HG03196 (cell line): ENCODE measurements around the gene TAOK3.

Experiments used
- ATAC-seq: cut with Tn5 transposase; IDR thresholded peaks from one replicate; pipeline ENCODE4 v1.9.1; 2021; ENCODE audit not compliant: unreplicated experiment

The TAOK3 gene

DNA sequence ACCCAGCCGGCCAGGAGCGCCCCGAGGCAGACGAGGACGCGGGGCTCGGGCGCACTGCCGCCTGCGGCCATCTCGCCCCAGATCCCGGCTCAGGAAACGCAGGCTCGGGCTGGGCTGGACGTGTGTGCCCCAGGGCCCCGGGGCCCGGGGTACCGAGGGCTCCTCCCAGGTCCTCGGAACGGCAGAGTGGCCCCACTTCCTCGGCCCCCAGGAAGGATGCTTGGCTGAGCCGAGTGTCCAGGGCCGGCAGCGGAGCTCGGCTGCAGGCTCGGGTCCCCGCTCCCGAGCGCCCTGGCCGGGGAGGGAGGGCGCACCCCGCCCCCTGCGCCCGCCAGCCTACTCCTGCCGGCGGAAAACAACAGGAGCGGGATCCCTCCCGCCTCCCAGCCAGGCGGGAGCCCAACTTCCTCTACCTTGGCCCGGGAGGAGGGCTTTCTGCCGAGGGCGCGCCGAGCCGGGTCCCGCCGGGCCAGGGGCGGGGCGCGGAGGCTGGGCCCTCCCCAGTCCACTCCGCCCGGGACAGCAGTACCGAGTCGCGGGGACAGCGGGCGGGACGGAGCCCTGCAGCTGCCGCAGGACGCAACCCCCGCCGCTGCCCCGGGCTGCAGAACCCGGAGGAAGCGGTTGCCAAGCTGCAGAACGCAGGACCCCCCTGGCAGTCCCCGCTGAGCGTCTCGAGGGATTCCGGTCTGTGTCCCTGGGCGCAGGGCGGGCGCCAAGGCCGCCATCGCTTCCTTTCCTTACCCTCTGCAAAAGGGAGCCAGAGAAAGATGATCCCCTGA lies 268.9 kb downstream of the TAOK3 start, which contains the start of gene VSIG10:
Gene VSIG10, minus strand, starts transcription at position 411 of the 782 bp plus-strand sequence. Its CDS starts 340 bp downstream, at position 71.
- no peak for ATAC-seq

DNA sequence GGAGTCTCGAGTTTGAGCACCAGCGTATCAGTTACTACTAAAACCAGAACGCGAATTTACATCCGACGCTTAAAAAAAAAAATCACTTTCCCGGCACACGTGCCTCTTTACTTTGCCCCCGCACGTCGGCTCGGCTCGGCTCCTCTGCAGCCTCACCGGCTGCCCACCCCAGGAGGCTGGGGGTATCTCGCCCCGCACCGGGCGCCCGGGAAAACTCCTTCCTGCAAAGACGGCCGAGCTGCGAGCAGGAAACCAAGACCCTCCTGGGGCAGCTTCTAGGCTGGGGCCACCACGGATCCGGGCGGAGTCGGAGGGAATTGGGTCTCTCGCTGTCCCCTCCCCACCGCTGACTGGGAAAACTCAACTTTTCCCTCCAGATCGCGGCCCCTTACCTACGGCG lies 269.5 kb downstream of the TAOK3 start:
- ATAC-seq, result no peak

DNA sequence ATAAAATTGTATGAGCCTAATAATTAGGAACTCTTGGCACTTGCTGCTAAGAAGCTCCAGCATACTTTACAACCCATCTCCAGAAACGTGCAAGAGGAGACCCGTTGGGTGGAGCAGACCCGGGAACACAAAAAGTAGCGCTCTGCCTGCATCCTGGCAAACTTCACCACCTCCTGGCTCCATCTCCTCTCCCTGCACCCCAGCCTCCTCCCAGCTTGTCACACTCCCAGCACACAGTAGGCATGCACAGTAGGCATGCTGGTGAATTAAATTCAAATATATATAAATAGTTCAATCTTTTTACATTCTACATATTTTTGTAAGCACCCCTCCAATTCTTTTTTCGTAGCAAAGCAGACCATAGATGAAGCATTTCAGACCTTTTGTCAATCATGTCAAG lies 270.1 kb downstream of the TAOK3 start:
- ATAC-seq, result no peak

DNA sequence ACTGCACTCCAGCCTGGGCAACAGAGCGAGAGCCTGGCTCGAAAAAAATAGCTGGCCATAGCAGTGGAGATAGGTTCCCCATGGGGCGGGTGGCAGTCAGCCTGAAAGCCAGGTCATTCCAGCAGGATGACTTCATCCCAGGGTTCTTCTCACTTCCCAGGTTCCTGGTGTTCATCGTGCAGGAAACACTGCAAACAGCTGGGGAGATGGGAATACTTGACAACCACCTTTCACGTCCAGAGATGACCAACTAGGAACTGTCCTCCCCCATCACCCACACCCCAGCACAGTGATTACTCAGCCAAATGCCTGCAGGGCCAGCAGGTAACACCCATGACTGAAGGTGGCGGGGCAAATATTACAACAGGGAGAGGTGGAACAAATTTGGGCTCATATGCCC lies 270.6 kb downstream of the TAOK3 start:
- ATAC-seq, result no peak

DNA sequence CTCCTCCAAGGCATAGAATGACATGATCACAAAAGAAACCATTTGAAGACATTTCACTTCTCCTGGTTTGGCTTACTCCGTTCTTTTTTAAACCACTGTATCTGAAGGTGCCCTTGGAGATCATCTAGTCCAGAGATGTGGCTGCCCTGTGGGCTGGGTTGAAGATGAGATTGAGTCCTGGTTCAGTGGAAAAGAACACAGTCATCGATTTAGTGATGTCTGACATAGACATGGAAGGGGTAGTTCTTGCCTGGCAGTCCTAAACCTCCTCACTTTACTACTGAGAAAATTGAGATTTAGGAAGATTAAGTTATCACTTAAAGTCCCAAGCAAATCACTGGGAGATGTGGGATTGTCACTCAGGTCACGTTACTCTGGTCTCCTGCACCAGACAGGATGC lies 271.7 kb downstream of the TAOK3 start:
- no peak for ATAC-seq
